OCI-LY1 (cell line): ENCODE measurements around the gene ZC3H10.

Experiments
- H2AFZ ChIP-seq: fragments of 200-600 bp; sonication (generic), shearing (Covaris generic); 2 replicates; pipeline ENCODE4 v1.6.0; 2014; ENCODE audit warnings: antibody characterized with exemption, mild to moderate bottlenecking, low read length
- H3F3A ChIP-seq: fragments of 200-600 bp; sonication (generic), shearing (Covaris generic); 2 replicates; pipeline ENCODE4 v1.6.0; 2014; ENCODE audit warnings: mild to moderate bottlenecking, antibody characterized with exemption, low read length, moderate library complexity; ENCODE audit not compliant: insufficient read depth
- H3K27ac ChIP-seq: fragments of 200-600 bp; sonication (generic); 2 replicates; pipeline ENCODE4 v1.5.1; 2014; ENCODE audit warnings: low read length, mixed run types, mild to moderate bottlenecking, low read depth; ENCODE audit not compliant: poor library complexity, severe bottlenecking
- H3K27me3 ChIP-seq: fragments of 200-600 bp; sonication (generic); 2 replicates; pipeline ENCODE4 v1.6.0; 2014; ENCODE audit warnings: antibody characterized with exemption, mild to moderate bottlenecking, low read length, moderate library complexity; ENCODE audit not compliant: insufficient read depth
- H3K36me3 ChIP-seq: fragments of 200-600 bp; sonication (generic); 2 replicates; pipeline ENCODE4 v1.6.1; 2014; ENCODE audit warnings: mild to moderate bottlenecking, antibody characterized with exemption, low read length, moderate library complexity, mixed read lengths; ENCODE audit not compliant: insufficient read depth
- H3K4me1 ChIP-seq: fragments of 200-600 bp; sonication (generic); 2 replicates; pipeline ENCODE4 v1.5.1; 2014; ENCODE audit warnings: mild to moderate bottlenecking, low read length, moderate library complexity; ENCODE audit not compliant: insufficient read depth, severe bottlenecking
- H3K4me2 ChIP-seq: fragments of 200-600 bp; sonication (generic), shearing (Covaris generic); 2 replicates; pipeline ENCODE4 v1.6.1; 2014; ENCODE audit warnings: low read length
- H3K4me3 ChIP-seq: fragments of 200-600 bp; sonication (generic); 2 replicates; pipeline ENCODE4 v1.5.1; 2014; ENCODE audit warnings: low read length, low read depth, mild to moderate bottlenecking, mixed read lengths; ENCODE audit not compliant: poor library complexity, severe bottlenecking
- H3K79me2 ChIP-seq: fragments of 200-600 bp; shearing (Covaris generic); 2 replicates; pipeline ENCODE4 v1.6.1; 2016; ENCODE audit warnings: mixed run types, low read length, mixed read lengths; ENCODE audit not compliant: insufficient read depth
- H3K9ac ChIP-seq: fragments of 200-600 bp; sonication (generic), shearing (Covaris generic); 2 replicates; pipeline ENCODE4 v1.6.1; 2014; ENCODE audit warnings: mild to moderate bottlenecking, low read length, mixed read lengths
- H3K9me2 ChIP-seq: fragments of 200-600 bp; sonication (generic), shearing (Covaris generic); 2 replicates; pipeline ENCODE4 v1.6.1; 2014; ENCODE audit warnings: low read depth, mild to moderate bottlenecking, low read length, mixed read lengths
- H3K9me3 ChIP-seq: fragments of 200-600 bp; shearing (Covaris generic); 2 replicates; pipeline ENCODE4 v1.6.1; 2014; ENCODE audit warnings: low read length, mixed read lengths
- H4K20me1 ChIP-seq: fragments of 200-600 bp; sonication (generic), shearing (Covaris generic); 2 replicates; pipeline ENCODE4 v1.6.0; 2016; ENCODE audit warnings: mild to moderate bottlenecking, low read length; ENCODE audit not compliant: insufficient read depth
- CTCF ChIP-seq: fragments of 200-600 bp; sonication (generic), shearing (Covaris generic); IDR thresholded peaks from 2 replicates; pipeline ENCODE4 v1.5.1; 2017; ENCODE audit warnings: mild to moderate bottlenecking, antibody characterized with exemption, low read length, moderate library complexity, mixed read lengths
- EZH2 ChIP-seq: fragments of 200-600 bp; sonication (generic), shearing (Covaris generic); IDR thresholded peaks from 2 replicates; pipeline ENCODE4 v1.8.0; 2017; ENCODE audit warnings: borderline replicate concordance, mixed run types, mild to moderate bottlenecking, antibody characterized with exemption, low read length, moderate library complexity, mixed read lengths

The ZC3H10 gene

GRCh38 chr12:56157201-56158028 is 39.3 kb downstream of the ZC3H10 start:
- Histone ChIP-seq H3F3A (no peaks in the 10 kb centered on the region), H3K36me3 (peaks cover 40% of the 10 kb centered on the region), H3K4me2 (peak overlapping the region; percentile 80), H3K4me1 (peaks cover 60% of the 10 kb centered on the region), H2AFZ (no peak overlapping the region), H3K27ac (peak overlapping the region; percentile 73), H4K20me1 (no peaks in the 10 kb centered on the region), H3K79me2 (peaks cover 13% of the 10 kb centered on the region), H3K9me2 (no peaks in the 10 kb centered on the region), H3K4me3 (peak overlapping the region; percentile 84), H3K27me3 (no peaks in the 10 kb centered on the region), H3K9ac (peak overlapping the region; percentile 70), H3K9me3 (no peaks in the 10 kb centered on the region)
- no peak for TF ChIP-seq EZH2
- TF ChIP-seq CTCF: peak; percentile 40; the same call in 1 of the 2 replicates

DNA sequence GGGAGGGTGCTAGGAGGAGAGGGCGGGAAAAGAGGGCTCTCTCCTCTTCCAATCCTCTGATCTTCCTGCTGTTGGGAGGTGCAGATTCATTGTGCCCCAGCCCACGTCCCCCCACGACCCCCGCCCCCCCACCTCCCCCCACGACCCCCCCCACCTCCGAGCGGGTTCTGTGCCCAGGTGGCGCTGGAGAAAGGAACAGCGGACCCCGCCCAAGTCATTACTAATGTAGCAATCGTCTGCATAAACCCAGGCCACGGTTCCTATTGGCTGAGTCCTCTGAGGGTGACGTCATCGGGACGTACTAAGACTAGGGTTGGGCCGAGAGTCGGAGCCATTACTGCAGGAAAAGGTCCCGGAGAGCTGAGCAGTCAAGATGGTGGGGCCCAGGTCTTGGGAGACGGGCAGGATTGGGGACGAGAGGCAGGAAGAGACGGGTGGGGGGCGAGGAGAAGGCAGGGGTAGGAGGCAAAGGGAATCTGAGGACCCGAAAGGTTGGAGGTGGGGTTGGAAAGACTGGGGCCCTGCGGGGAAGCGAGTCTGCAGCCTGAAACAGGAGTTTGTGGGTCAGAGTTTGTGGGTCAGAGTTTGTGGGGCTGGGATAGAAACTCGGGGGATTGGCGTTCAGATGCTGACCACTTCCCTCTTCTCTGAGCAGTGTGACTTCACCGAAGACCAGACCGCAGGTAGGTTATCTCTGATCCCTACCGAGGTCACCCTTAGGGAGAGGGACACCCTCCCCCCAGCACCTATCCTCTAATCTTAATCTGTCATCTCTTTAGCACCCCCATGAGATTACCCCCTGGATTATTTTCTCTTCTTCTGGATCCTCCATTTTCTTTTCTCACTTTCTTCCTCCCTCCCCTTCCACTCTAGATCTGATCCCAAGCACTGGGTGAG is 40.2 kb downstream of the ZC3H10 start, which contains the start of gene MYL6:
MYL6 (plus strand) TSS at position 331 of the 897 bp plus-strand sequence; CDS start at position 374, 43 bp downstream.
- peak within 1 kb of the TSS; percentile 90 for H3K4me2 ChIP-seq
- H3K9me3 ChIP-seq: no peaks in the 10 kb centered on the region
- H3K9me2 ChIP-seq: no peaks in the 10 kb centered on the region
- no peak within 1 kb of the TSS for H2AFZ ChIP-seq
- H3K27me3 ChIP-seq: no peaks in the 10 kb centered on the region
- H3K4me3 ChIP-seq: peak within 1 kb of the TSS; percentile 84
- peaks cover 54% of the 10 kb centered on the region for H3K4me1 ChIP-seq
- H3F3A ChIP-seq: no peaks in the 10 kb centered on the region
- H3K27ac ChIP-seq: peak within 1 kb of the TSS; percentile 74
- peak within 1 kb of the TSS; percentile 83 for H3K9ac ChIP-seq
- peaks cover 13% of the 10 kb centered on the region for H3K79me2 ChIP-seq
- TF ChIP-seq EZH2 (no peak), CTCF (no peak)
- no peaks in the 10 kb centered on the region for H4K20me1 ChIP-seq
- H3K36me3 ChIP-seq: peaks cover 49% of the 10 kb centered on the region

- Histone ChIP-seq H3K9me3 (no peaks in the 10 kb centered on the region), H3K4me2 (peak overlapping the region; percentile 90), H3K4me3 (peak overlapping the region; percentile 84), H3K36me3 (peaks cover 56% of the 10 kb centered on the region), H3K27ac (peak overlapping the region; percentile 74), H4K20me1 (no peaks in the 10 kb centered on the region), H3K9me2 (no peaks in the 10 kb centered on the region), H3F3A (no peaks in the 10 kb centered on the region), H3K9ac (peak overlapping the region; percentile 83), H3K79me2 (peaks cover 13% of the 10 kb centered on the region), H3K4me1 (peaks cover 47% of the 10 kb centered on the region), H3K27me3 (no peaks in the 10 kb centered on the region), H2AFZ (no peak overlapping the region)
- TF ChIP-seq EZH2 (no peak), CTCF (no peak)
Observed at GRCh38 chr12:56158926-56159461, 40.9 kb downstream of the ZC3H10 start.
